WTC11 (cell line): ENCODE results near the gene ZNF730. TPM values are rescaled to one million over a fixed set of nuclear protein-coding genes. Genes with fewer than 3 reads are reported as not detected.
A peak's percentile ranks its signal among the peaks of the same experiment; 100 is the strongest.

ENCODE experiments used
- ATAC-seq: fragments of 200-7000 bp; cut with Tn5 transposase; 2 replicates; pipeline ENCODE4 v1.10.0; 2021; ENCODE audit warnings: mild to moderate bottlenecking, moderate library complexity
- CTCF ChIA-PET: fragments of 300-600 bp; sonication (Branson Sonifier 250); formaldehyde crosslinking; loops from one replicate; lab custom pipeline; 2021; ENCODE audit warnings: antibody characterized with exemption; lab: Charles Lee
- POLR2A ChIA-PET: fragments of 350-600 bp; sonication (Branson Sonifier 250); formaldehyde crosslinking; loops from one replicate; lab custom pipeline; 2021; ENCODE audit warnings: antibody characterized with exemption; lab: Charles Lee
- DNase-seq: peaks from one replicate; pipeline ENCODE4 v3.0.0; 2021; ENCODE audit warnings: low spot score
- H3K27ac Mint-ChIP-seq: 2 replicates; pipeline ENCODE4 v1.8.0; 2021; ENCODE audit warnings: mixed read lengths
- H3K27me3 Mint-ChIP-seq: 2 replicates; pipeline ENCODE4 v1.8.0; 2021; ENCODE audit warnings: low read depth, mild to moderate bottlenecking, moderate library complexity, mixed read lengths
- H3K36me3 Mint-ChIP-seq: 2 replicates; pipeline ENCODE4 v1.8.0; 2021; ENCODE audit warnings: mixed read lengths
- H3K4me1 Mint-ChIP-seq: 2 replicates; pipeline ENCODE4 v1.8.0; 2022; ENCODE audit warnings: mixed read lengths
- H3K4me3 Mint-ChIP-seq: 2 replicates; pipeline ENCODE4 v1.8.0; 2021; ENCODE audit warnings: mild to moderate bottlenecking, moderate library complexity, mixed read lengths
- H3K9me3 Mint-ChIP-seq: 2 replicates; pipeline ENCODE4 v1.8.0; 2021; ENCODE audit warnings: mixed read lengths
- ATF6 ChIP-seq: sonication (generic); formaldehyde crosslinking; IDR thresholded peaks from 2 replicates; pipeline ENCODE4 v1.8.1; 2023; ENCODE audit warnings: mild to moderate bottlenecking, missing genetic modification reagents
- CREB1 ChIP-seq: sonication (generic); formaldehyde crosslinking; IDR thresholded peaks from 2 replicates; pipeline ENCODE4 v1.8.0; 2023; ENCODE audit warnings: mild to moderate bottlenecking, missing genetic modification reagents
- CTCF ChIP-seq: fragments of 200-600 bp; IDR thresholded peaks from 2 replicates; pipeline ENCODE4 v1.8.0; 2022; ENCODE audit warnings: antibody characterized with exemption
- E2F1 ChIP-seq: sonication (generic); formaldehyde crosslinking; IDR thresholded peaks from 2 replicates; pipeline ENCODE4 v1.8.0; 2022; ENCODE audit warnings: mild to moderate bottlenecking, missing genetic modification reagents
- ESRRA ChIP-seq: sonication (generic); formaldehyde crosslinking; IDR thresholded peaks from 2 replicates; pipeline ENCODE4 v1.8.1; 2022; ENCODE audit warnings: mild to moderate bottlenecking, missing genetic modification reagents, borderline replicate concordance
- FOXK1 ChIP-seq: sonication (generic); formaldehyde crosslinking; IDR thresholded peaks from 2 replicates; pipeline ENCODE4 v1.8.0; 2022; ENCODE audit warnings: mild to moderate bottlenecking, moderate library complexity, missing genetic modification reagents
- HMGA2 ChIP-seq: fragments of 250-450 bp; sonication (Bioruptor Pico); IDR thresholded peaks from 2 replicates; pipeline ENCODE4 v1.4.0; 2021; ENCODE audit warnings: mild to moderate bottlenecking, moderate library complexity
- HMGXB4 ChIP-seq: sonication (generic); formaldehyde crosslinking; IDR thresholded peaks from 2 replicates; pipeline ENCODE4 v1.8.1; 2023; ENCODE audit warnings: mild to moderate bottlenecking, moderate library complexity, missing genetic modification reagents
- JAZF1 ChIP-seq: fragments of 250-450 bp; sonication (Bioruptor Pico); IDR thresholded peaks from 2 replicates; pipeline ENCODE4 v1.9.0; 2021; ENCODE audit warnings: moderate library complexity, mild to moderate bottlenecking, inconsistent platforms
- MAX ChIP-seq: sonication (generic); formaldehyde crosslinking; IDR thresholded peaks from 2 replicates; pipeline ENCODE4 v1.8.0; 2022; ENCODE audit warnings: mild to moderate bottlenecking, missing genetic modification reagents
- NFYB ChIP-seq: sonication (generic); formaldehyde crosslinking; conservative IDR thresholded peaks from 2 replicates; pipeline ENCODE4 v1.8.0; 2022; ENCODE audit warnings: low read depth, missing genetic modification reagents
- RORB ChIP-seq: fragments of 250-450 bp; sonication (Bioruptor Pico); IDR thresholded peaks from 2 replicates; pipeline ENCODE4 v1.9.0; 2021; ENCODE audit warnings: mild to moderate bottlenecking
- SMAD3 ChIP-seq: sonication (generic); formaldehyde crosslinking; IDR thresholded peaks from 2 replicates; pipeline ENCODE4 v1.8.0; 2022; ENCODE audit warnings: missing genetic modification reagents, mild to moderate bottlenecking, borderline replicate concordance
- SMAD4 ChIP-seq: sonication (generic); formaldehyde crosslinking; IDR thresholded peaks from 2 replicates; pipeline ENCODE4 v1.8.0; 2022; ENCODE audit warnings: mild to moderate bottlenecking, missing genetic modification reagents
- TEAD1 ChIP-seq: sonication (generic); formaldehyde crosslinking; IDR thresholded peaks from 2 replicates; pipeline ENCODE4 v1.8.0; 2022; ENCODE audit warnings: mild to moderate bottlenecking, missing genetic modification reagents
- ZNF263 ChIP-seq: sonication (generic); formaldehyde crosslinking; IDR thresholded peaks from 2 replicates; pipeline ENCODE4 v1.8.1; 2022; ENCODE audit warnings: low read depth, mild to moderate bottlenecking, moderate library complexity, missing genetic modification reagents
- ZNF281 ChIP-seq: sonication (generic); formaldehyde crosslinking; IDR thresholded peaks from 2 replicates; pipeline ENCODE4 v1.8.0; 2023; ENCODE audit warnings: mild to moderate bottlenecking, missing genetic modification reagents
- total RNA-seq: library from RNA; stranded (reverse); gene quantifications from 3 replicates; pipeline ENCODE4 v1.2.3, GENCODE V29; 2021

Gene ZNF730
- total RNA-seq, 1 experiment from 2014 or later = 38.0 TPM

GRCh38 chr19:23093832-23094231 is 23.0 kb upstream of the ZNF730 start:
- CTCF ChIA-PET = interaction anchor here (0.7 to 0.9 kb wide), 2 partner anchors 18 to 89 kb away, joined by 3 to 4 read pairs; no protein-coding TSS in a partner anchor
- H3K9me3 Mint-ChIP-seq = peaks cover 61% of the 10 kb centered on the region
- no peaks in the 10 kb centered on the region for H3K4me1 Mint-ChIP-seq
- no peak overlapping the region for H3K4me3 Mint-ChIP-seq
- peaks cover 88% of the 10 kb centered on the region for H3K36me3 Mint-ChIP-seq
- 0 out of 2 replicates have a peak, but pooled peaks cover 3% of the 10 kb centered on the region for H3K27me3 Mint-ChIP-seq
- TF ChIP-seq NFYB (CRISPR knock-in tag) (no peak), HMGA2 (no peak), FOXK1 (no peak), HMGXB4 (no peak), MAX (CRISPR knock-in tag) (no peak), ZNF263 (CRISPR knock-in tag) (no peak), RORB (CRISPR knock-in tag) (no peak), JAZF1 (CRISPR knock-in tag) (no peak), CTCF (no peak), E2F1 (CRISPR knock-in tag) (no peak), SMAD4 (CRISPR knock-in tag) (no peak), TEAD1 (no peak), ESRRA (CRISPR knock-in tag) (no peak)
- POLR2A ChIA-PET = no interaction called here
- peak; percentile 76 for ATAC-seq
- peak; percentile 18 for DNase-seq
- H3K27ac Mint-ChIP-seq = no peak overlapping the region

GRCh38 chr19:23095418-23095817 is 21.4 kb upstream of the ZNF730 start:
- Mint-ChIP-seq H3K27me3 (no peaks in the 10 kb centered on the region), H3K36me3 (peaks cover 88% of the 10 kb centered on the region), H3K9me3 (peaks cover 53% of the 10 kb centered on the region), H3K4me1 (no peaks in the 10 kb centered on the region), H3K4me3 (no peak overlapping the region), H3K27ac (no peak overlapping the region)
- TF ChIP-seq SMAD3 (CRISPR knock-in tag) (no peak), ZNF281 (CRISPR knock-in tag) (no peak), ATF6 (no peak), CREB1 (CRISPR knock-in tag) (no peak)
- POLR2A ChIA-PET = no interaction called here
- DNase-seq (no peak), ATAC-seq (no peak)
- CTCF ChIA-PET = no interaction called here
